Inflammatory macrophage treated with lipopolysaccharide for 4 hours (primary cell): Measurements from ENCODE around the gene ITPK1.

ENCODE experiments used
- DNase-seq: peaks from one replicate; pipeline ENCODE4 v3.0.0-alpha.2; 2020

ITPK1 gene

DNA sequence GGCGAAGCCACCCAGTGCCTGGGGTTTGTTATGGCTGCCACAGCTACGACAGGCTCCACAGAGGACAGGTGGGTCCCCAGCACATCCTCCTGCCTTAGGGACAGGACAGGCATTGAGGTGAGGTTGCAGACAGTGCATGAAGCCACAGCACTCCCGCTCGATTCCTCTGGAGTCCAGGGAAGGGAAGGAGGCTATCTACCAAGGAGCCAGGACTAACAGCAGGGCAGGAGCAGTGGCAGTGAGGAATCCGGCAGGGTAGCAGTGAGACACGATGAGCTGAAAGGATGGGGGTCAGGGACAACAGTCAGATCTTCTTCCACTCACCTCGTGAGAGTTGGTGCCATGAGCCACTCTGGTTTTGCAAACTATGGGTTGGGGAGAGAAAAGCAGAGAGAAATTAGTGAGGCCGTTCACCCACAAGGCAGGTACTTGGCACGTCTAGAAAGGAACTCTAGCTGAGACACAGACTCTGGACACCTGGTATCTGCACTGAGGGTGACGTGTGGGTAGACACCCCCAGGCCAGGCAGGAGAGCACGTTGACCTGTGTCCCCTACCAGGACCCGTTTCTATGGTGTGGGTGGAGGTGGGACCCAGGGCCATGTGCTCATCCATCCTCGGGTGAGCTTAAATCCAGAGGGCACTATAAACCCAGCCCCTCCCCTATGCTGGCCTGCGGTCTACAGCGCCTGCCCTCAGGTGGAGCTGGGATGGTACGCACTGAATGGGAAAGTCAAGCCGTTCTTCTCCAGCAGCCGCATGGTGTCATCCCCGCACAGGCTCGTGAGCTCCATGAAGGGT, 153.5 kb downstream of the ITPK1 start:
- no peak for DNase-seq

DNA sequence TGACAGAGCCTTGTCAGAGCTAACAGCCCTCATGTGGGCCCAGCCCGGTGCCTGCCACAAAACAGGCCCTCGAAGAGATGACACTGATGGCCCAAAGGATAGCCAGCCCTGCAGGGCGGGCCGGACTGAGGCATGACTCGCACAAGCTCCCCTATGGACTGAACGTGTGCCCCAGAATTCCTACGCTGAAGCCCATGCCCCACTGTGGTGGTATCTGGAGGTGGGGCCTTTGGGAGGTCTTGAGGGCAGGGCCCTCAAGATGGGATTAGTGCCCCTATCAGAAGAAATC, 154.2 kb downstream of the ITPK1 start:
- no peak for DNase-seq

GRCh38 chr14:92960706-92961566, 154.8 kb downstream of the ITPK1 start:
- DNase-seq: no peak

DNA sequence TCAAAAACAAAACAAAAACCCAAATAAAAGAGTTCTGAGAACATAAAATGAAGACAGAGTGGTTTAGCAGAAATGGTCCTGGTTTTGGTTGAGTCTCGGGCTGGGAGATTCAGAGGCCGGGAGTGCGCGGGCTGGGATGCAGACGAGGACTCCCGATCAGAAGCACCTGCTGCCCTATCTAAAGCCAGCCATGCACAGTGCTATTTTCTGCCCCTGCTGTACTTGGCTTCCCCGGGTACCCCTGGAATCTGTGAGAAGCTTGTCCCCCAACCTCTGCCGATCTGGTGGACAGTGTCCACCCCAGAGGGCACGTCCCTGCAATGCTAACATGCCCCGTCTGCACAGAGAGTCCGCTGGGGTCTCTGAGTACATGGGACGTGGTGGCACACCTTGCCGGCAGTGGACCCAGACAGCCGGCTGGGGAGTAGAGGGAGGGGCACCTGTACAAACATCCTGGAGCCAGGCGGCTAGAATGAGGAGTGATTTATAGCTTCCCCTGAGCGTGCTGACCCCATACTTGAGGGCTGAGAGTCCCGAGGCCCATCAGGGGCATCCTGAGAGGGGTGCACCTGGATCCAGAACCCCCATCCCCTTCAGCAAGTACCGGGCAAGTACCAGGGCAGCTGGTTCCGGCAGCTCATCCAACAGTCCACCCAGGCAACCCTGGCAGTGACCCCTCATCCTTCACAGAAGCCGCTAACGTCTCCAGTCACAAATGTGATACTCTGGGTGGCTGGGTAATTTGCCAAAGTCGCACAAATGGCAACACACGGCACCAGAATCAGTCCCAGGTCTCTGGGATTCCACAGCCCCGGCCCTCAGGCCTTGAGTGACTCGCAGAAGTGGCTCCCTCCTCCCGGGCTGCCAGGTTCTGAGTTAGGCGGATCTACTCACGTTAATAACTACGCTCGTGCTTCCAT, 155.7 kb downstream of the ITPK1 start:
- DNase-seq: no peak

- no peak for DNase-seq
Measured at GRCh38 chr14:92959189-92959531, 156.6 kb downstream of the ITPK1 start.

DNA sequence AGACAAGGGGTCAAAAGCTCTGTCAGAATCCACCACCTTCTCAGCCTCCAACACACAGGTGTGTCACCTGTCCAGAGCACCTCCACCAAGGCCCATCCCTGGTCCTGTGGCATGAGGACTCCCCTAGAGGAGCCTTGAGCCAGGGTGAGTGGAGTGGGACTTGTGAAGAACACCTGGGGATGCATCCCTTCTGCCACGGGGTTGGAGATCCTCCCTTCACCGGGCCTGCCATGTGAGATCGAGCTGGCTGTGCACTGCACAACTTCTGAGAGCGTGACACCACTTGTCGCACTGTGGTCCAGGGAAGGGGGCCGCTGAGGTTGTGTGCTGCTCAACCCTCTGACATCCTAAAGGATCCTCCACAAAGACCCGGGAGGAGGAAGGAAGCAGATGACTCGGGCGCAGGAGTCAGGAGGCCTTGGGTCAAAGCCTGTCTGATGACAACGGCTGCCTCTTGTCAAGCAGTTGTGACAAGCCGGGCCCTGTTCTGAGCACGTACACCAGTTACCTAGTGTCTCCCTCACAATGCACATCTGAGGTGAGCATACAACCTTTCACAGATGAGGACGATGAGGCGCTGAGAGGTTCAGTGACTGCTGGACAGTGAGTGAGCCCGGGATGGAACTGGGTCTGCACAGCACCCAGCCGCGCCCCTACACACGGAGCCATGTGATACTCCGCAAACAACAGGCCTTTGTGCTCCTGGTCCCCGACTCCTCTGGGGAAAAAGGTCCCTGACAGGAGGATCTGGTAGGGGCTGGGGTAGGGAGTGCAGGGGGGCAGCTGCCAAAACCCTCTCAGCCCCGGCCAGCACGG, 157.1 kb downstream of the ITPK1 start:
- no peak for DNase-seq

- DNase-seq: no peak
Measured at GRCh38 chr14:92956961-92957360, 158.8 kb downstream of the ITPK1 start.

- no peak for DNase-seq
Measured at GRCh38 chr14:92955381-92955780, 160.3 kb downstream of the ITPK1 start.

GRCh38 chr14:92954933-92955332, 160.8 kb downstream of the ITPK1 start:
- no peak for DNase-seq

DNA sequence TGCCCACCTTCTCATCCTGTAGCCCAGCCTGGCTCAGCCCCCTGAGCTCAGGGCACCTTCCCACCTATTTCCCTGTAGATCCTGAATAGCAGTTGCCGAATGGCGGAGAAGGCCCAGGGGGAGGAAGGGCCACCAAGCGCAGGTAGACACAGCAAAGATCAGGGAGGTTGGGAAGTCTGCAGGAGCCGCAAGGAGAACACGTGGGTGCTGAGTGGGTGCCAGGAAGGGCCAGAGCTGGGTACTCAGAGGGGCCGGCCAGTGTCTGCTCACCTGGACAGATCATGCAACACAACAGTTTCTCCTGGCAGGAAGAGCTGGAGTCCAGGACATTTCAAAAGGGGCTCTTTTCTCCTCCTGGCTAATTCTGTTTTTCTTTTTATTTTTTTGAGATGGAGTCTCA, 162.2 kb downstream of the ITPK1 start:
- no peak for DNase-seq

- DNase-seq: peak; percentile 47
Measured at GRCh38 chr14:92952481-92953298, 163.0 kb downstream of the ITPK1 start.

DNA sequence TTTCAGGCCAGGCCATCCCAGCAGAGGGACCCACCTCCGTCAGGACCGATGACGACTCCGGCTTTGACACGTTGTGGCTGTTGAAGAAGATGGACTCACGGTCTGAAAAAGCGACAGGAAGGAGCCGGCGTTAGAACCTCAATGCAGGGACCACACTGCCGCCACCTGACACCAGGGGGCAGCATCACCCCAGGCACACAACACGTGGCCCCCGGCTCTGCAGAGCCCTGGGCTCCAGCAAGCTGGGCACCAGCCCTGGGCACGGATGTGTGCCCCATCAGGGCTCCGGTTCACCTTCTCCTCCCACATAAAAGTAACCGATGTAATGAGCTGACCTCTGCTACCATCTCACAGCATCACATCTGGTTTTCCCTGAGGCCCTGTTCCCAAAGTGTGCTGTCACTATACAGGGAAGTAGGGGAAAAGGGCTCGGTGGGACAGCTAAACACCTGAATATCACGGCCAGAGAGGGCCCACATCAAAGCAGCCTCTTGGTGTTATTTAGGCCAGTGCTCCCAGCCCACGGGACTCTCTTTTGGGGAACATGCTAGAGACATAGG, 163.7 kb downstream of the ITPK1 start:
- DNase-seq: peak; percentile 67

DNA sequence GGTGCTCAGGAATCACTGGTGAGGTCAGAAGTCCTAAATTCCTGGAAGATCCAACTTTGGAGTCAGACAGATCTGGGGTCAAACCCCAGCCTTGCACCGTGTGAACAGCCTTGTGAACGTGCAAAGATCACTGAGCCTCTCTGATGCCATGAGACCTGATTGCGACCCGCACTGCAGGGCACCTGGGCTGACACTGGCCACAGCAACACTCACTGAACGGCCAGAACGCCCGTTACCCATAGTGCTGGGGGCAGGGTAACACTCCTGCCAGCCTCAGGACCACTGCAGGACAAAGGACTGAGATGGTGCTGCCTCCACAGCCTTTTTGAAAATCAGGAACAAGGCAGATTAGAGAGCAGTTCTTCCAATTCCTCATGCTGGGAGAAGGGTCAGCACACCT, 164.5 kb downstream of the ITPK1 start:
- no peak for DNase-seq

GRCh38 chr14:92950773-92951172, 165.0 kb downstream of the ITPK1 start:
- no peak for DNase-seq

- no peak for DNase-seq
Measured at GRCh38 chr14:92950193-92950540, 165.6 kb downstream of the ITPK1 start.

- DNase-seq: no peak
Measured at GRCh38 chr14:92949496-92950192, 166.1 kb downstream of the ITPK1 start.

- DNase-seq: no peak
Measured at GRCh38 chr14:92948647-92949046, 167.1 kb downstream of the ITPK1 start.

DNA sequence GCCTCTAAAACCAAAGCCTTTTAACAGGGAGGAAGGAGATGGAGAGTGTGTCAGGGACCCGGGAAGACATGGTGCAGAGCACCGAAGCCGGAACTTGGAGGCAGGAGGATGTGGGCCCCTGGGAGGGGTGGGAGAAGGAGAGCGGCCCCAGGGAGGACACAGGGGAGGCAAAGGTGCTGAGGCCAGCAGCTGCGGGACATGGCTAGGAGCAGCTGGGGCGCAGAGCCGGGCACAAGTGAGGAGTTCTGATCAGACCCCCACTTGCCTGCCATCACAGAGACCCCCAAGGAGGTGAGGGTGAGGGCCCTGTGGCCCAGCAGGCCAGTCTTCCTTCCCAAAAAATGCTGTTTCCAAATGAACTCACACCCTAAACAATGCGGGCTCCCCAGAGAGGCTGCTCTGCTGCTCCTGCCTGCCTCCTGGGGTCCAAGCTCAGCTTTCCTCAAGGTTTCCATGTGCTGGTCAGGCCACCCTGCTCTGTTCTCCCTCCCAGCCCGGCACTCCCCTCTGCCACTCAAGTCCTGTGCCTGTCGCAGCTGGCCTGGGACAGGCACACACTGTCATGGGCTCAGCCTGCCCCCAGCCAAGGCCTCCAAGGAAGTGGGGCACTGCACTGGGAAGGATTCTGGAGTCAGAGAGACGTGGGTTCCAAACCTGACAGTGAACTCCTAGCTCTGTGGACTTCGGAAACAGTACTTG, 168.7 kb downstream of the ITPK1 start:
- DNase-seq: no peak

DNA sequence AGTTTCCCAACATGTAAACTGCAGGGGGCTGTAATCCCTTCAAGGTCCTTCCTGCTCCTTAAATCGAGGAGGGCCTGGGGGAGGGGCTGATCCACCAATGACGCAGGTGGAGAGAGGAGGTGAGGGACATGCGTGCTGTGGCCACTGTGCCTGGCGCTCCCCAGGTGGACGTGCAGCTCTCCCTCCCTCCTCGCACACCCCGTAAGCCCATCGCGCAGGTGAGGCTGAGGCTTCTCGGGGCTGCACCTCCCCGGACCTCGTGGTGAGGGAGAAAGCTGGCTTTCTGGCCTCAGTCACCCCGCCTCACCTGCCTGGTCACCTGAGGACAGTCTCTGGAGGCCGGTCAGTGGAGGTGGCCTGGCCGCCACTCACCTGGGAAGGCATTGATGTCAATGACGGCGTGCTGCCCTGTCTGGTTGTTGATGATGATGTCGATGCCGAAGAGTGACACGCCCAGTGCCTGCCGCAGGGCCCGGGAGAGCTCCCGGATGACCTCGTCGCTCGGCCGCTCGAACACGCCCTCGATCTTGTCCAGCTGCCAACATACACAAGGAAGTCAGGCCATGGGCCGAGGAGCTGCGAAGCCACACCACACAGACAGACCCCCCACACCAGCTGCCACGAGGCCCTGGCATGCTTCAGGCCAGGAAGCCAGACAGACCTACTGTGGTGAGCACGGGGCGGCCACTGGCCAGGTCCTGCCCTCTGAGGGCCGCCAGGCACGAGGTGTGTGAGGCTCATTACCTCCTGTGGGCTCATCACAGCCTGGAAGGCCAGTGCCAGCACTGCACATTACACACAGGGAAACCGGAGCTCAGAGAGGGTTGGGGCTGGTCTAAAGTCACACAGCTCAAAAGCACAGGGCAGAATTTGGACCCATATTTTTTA, 169.5 kb downstream of the ITPK1 start:
- no peak for DNase-seq
